ENCODE measurements around the gene KLHDC8A.
"Not testable (repeated sequence)": the region's sequence is repeated elsewhere in the genome, so short reads cannot be mapped to it uniquely, and the experiment has no call there.

The KLHDC8A gene, protein sequence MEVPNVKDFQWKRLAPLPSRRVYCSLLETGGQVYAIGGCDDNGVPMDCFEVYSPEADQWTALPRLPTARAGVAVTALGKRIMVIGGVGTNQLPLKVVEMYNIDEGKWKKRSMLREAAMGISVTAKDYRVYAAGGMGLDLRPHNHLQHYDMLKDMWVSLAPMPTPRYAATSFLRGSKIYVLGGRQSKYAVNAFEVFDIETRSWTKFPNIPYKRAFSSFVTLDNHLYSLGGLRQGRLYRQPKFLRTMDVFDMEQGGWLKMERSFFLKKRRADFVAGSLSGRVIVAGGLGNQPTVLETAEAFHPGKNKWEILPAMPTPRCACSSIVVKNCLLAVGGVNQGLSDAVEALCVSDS

DNA sequence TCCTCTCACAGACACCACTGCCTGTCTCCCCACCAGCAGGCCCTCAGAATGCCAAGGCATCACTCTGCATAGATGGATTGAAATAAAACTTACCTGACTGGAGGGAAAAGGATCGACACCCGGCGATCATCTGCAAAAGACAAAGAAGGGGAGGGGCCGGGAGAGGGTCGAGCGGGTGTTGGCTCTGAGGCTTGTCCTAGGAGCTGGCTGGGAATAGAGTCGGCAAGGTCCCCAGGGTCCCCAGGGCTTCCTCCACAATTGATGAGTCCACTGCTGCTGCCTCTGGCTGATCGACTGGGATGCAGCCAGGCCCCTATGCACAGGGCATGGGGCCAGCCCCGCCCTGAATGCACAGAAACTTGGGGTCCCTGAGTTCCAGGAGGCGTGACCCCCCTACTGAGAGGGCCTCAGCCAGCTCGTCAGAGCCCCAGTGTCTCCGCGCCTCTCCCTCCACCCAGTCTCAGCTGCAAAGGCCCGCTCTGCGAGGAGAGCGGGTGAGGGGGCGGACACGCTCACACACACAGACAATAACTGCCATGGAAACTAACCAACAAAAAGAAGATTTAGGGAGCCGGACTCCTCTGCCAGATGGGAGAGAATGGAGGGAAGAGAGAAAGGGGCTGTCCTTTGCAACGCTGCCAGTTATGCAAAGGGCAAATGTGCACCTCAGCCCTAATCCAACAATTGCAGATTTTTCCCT lies at the start of gene KLHDC8A:
TSS of gene KLHDC8A (minus strand) at position 483 of the 700 bp plus-strand sequence. CDS start 13,318 bp downstream, outside the sequence.
- no peaks in the 10 kb centered on the region for H3K9me3 ChIP-seq (ENCODE audit: control insufficient read depth in 2 of 2, low read length in 2 of 2)
- H3K27me3 ChIP-seq (ENCODE audit: control insufficient read depth in 1 of 2, insufficient read depth in 2 of 2, low read length in 2 of 2), result peaks cover 0 to 2% of the 10 kb centered on the region in 2 donors
- no peak within 1 kb of the TSS for H3K9ac ChIP-seq (ENCODE audit: low read length in 2 of 2)
- no peaks in the 10 kb centered on the region for H3K36me3 ChIP-seq (ENCODE audit: control insufficient read depth in 2 of 2, insufficient read depth in 2 of 2, low read length in 2 of 2)
- no peak within 1 kb of the TSS for H3K27ac ChIP-seq (ENCODE audit: low read length)
- no peaks in the 10 kb centered on the region for H3K4me1 ChIP-seq (ENCODE audit: control insufficient read depth, insufficient read depth, low read length)
- no peak within 1 kb of the TSS for H3K4me3 ChIP-seq (ENCODE audit: low read length in 2 of 2)

DNA sequence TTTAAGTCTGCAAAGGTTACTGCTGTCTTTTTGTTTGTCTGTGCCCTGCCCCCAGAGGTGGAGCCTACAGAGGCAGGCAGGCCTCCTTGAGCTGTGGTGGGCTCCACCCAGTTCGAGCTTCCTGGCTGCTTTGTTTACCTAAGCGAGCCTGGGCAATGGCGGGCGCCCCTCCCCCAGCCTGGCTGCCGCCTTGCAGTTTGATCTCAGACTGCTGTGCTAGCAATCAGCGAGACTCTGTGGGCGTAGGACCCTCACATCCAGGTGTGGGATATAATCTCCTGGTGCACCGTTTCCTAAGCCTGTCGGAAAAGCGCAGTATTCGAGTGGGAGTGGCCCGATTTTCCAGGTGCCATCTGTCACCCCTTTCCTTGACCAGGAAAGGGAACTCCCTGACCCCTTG lies 49.5 kb upstream of the KLHDC8A start:
- not testable (repeated sequence) for H3K4me3 ChIP-seq (ENCODE audit: low read length in 2 of 2); H3K9ac ChIP-seq (ENCODE audit: low read length in 2 of 2); H3K27me3 ChIP-seq (ENCODE audit: control insufficient read depth in 1 of 2, insufficient read depth in 2 of 2, low read length in 2 of 2); H3K4me1 ChIP-seq (ENCODE audit: control insufficient read depth, insufficient read depth, low read length); H3K9me3 ChIP-seq (ENCODE audit: control insufficient read depth in 2 of 2, low read length in 2 of 2); H3K27ac ChIP-seq (ENCODE audit: low read length); H3K36me3 ChIP-seq (ENCODE audit: control insufficient read depth in 2 of 2, insufficient read depth in 2 of 2, low read length in 2 of 2)

DNA sequence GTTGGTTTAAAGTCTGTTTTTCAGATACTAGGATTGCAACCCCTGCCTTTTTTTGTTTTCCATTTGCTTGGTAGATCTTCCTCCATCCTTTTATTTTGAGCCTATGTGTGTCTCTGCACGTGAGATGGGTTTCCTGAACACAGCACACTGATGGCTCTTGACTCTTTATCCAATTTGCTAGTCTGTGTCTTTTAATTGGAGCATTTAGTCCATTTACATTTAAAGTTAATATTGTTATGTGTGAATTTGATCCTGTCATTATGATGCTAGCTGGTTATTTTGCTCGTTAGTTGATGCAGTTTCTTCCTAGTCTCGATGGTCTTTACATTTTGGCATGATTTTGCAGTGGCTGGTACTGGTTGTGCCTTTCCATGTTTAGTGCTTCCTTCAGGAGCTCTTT lies 47.8 kb upstream of the KLHDC8A start:
- H3K27me3 ChIP-seq (ENCODE audit: control insufficient read depth in 1 of 2, insufficient read depth in 2 of 2, low read length in 2 of 2); H3K9ac ChIP-seq (ENCODE audit: low read length in 2 of 2); H3K27ac ChIP-seq (ENCODE audit: low read length); H3K36me3 ChIP-seq (ENCODE audit: control insufficient read depth in 2 of 2, insufficient read depth in 2 of 2, low read length in 2 of 2); H3K9me3 ChIP-seq (ENCODE audit: control insufficient read depth in 2 of 2, low read length in 2 of 2); H3K4me3 ChIP-seq (ENCODE audit: low read length in 2 of 2); H3K4me1 ChIP-seq (ENCODE audit: control insufficient read depth, insufficient read depth, low read length): not testable (repeated sequence)

DNA sequence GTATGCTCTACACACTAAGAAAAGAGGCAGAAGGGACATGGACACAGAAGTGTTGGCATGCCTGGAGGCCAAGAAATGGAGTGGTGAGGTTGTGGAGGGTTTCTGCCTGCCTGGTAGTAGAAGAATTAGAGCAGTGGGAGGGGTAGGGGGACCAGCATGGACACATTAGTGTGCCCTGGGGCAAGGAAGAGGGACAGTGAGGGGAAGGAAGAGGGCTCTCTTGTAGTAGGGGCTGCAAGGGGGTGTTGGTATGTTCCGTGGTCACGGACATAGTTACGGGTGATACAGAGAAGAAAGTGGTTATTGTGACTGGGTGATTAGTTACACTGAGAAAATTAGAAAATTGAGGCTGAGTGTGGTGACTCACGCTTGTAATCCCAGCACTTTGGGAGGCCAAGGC lies 41.9 kb upstream of the KLHDC8A start:
- peaks cover 0 to 2% of the 10 kb centered on the region in 2 donors for H3K27me3 ChIP-seq (ENCODE audit: control insufficient read depth in 1 of 2, insufficient read depth in 2 of 2, low read length in 2 of 2)
- no peak overlapping the region for H3K4me3 ChIP-seq (ENCODE audit: low read length in 2 of 2)
- H3K36me3 ChIP-seq (ENCODE audit: control insufficient read depth in 2 of 2, insufficient read depth in 2 of 2, low read length in 2 of 2), result no peaks in the 10 kb centered on the region
- no peaks in the 10 kb centered on the region for H3K4me1 ChIP-seq (ENCODE audit: control insufficient read depth, insufficient read depth, low read length)
- H3K27ac ChIP-seq (ENCODE audit: low read length), result no peak overlapping the region
- no peak overlapping the region for H3K9ac ChIP-seq (ENCODE audit: low read length in 2 of 2)
- H3K9me3 ChIP-seq (ENCODE audit: control insufficient read depth in 2 of 2, low read length in 2 of 2), result no peaks in the 10 kb centered on the region

DNA sequence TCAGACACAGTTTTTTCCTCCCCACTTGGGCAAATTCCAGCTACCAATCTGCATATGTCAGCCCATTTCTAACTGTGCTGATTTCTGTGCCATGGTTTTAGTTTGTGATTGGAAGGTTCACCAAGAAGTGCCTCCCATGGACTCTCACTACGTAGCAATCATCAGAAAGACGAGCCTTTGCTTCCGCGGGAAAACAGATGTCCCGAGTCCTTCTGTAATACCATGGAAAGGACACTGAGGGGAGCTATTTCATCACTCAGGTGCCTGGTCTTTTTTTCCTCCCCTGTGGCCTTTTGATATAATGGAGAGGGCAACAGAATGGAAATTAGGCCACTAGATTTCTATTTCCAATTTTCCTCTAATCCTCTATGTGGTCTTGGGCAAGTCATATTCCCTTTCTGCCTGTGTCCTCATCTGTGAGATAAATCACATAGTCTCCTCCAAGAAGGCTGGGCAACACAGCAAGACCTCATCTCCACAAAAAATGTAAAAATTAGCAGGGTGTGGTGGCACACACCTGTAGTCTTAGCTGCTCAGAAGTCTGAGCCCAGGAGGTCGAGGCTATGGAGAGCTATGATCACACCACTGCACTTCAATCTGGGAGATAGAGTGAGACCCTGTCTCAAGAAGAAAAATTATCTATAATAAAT lies 40.4 kb upstream of the KLHDC8A start:
- Histone ChIP-seq H3K4me1 (ENCODE audit: control insufficient read depth, insufficient read depth, low read length) (no peaks in the 10 kb centered on the region), H3K4me3 (ENCODE audit: low read length in 2 of 2) (no peak overlapping the region), H3K36me3 (ENCODE audit: control insufficient read depth in 2 of 2, insufficient read depth in 2 of 2, low read length in 2 of 2) (no peaks in the 10 kb centered on the region), H3K9ac (ENCODE audit: low read length in 2 of 2) (no peak overlapping the region), H3K27me3 (ENCODE audit: control insufficient read depth in 1 of 2, insufficient read depth in 2 of 2, low read length in 2 of 2) (peaks cover 0 to 2% of the 10 kb centered on the region in 2 donors), H3K27ac (ENCODE audit: low read length) (no peak overlapping the region), H3K9me3 (ENCODE audit: control insufficient read depth in 2 of 2, low read length in 2 of 2) (no peaks in the 10 kb centered on the region)

DNA sequence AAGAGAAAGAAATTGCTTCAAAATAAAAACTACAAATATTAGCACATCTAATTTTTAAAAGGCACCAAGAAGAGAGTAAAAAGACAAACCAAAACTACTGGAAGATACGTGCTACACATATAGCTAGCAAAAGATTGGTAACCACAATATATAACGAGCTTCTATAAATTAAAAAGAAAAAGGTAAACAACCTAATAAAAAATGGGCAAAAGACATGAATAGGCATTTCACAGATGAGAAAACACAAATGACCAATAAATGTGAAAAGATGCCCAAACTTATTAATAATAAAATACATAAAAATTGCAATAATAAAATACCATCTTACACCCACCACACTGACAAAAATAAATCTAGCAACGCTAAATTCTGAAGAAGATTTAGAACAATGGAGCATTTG lies 38.9 kb upstream of the KLHDC8A start:
- H3K9me3 ChIP-seq (ENCODE audit: control insufficient read depth in 2 of 2, low read length in 2 of 2), result no peaks in the 10 kb centered on the region
- no peak overlapping the region for H3K9ac ChIP-seq (ENCODE audit: low read length in 2 of 2)
- H3K27ac ChIP-seq (ENCODE audit: low read length), result no peak overlapping the region
- no peaks in the 10 kb centered on the region for H3K36me3 ChIP-seq (ENCODE audit: control insufficient read depth in 2 of 2, insufficient read depth in 2 of 2, low read length in 2 of 2)
- H3K4me3 ChIP-seq (ENCODE audit: low read length in 2 of 2), result no peak overlapping the region
- no peaks in the 10 kb centered on the region for H3K4me1 ChIP-seq (ENCODE audit: control insufficient read depth, insufficient read depth, low read length)
- peaks cover 2 to 4% of the 10 kb centered on the region in 2 donors for H3K27me3 ChIP-seq (ENCODE audit: control insufficient read depth in 1 of 2, insufficient read depth in 2 of 2, low read length in 2 of 2)

DNA sequence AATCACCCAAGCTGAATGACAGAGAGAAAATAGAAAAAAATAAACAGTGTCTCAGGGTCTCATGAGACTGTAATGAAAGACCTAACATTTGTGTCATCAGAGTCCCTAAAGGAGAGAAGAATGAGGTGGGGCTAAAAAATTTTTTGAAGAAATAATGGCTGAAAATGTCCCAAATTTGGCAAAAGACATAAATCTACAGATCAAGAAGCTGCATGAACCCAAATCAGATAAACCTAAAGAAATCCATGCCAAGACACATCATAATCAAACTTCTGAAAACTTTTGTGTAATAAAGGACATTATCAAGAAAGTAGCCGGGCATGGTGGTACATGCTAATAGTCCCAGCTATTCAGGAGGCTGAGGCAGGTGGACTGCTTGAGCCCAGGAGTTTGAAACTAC lies 35.9 kb upstream of the KLHDC8A start:
- H3K4me3 ChIP-seq (ENCODE audit: low read length in 2 of 2), result no peak overlapping the region
- peaks cover 3 to 4% of the 10 kb centered on the region in 2 donors for H3K27me3 ChIP-seq (ENCODE audit: control insufficient read depth in 1 of 2, insufficient read depth in 2 of 2, low read length in 2 of 2)
- H3K9ac ChIP-seq (ENCODE audit: low read length in 2 of 2), result no peak overlapping the region
- no peaks in the 10 kb centered on the region for H3K36me3 ChIP-seq (ENCODE audit: control insufficient read depth in 2 of 2, insufficient read depth in 2 of 2, low read length in 2 of 2)
- H3K9me3 ChIP-seq (ENCODE audit: control insufficient read depth in 2 of 2, low read length in 2 of 2), result no peaks in the 10 kb centered on the region
- no peaks in the 10 kb centered on the region for H3K4me1 ChIP-seq (ENCODE audit: control insufficient read depth, insufficient read depth, low read length)
- no peak overlapping the region for H3K27ac ChIP-seq (ENCODE audit: low read length)

DNA sequence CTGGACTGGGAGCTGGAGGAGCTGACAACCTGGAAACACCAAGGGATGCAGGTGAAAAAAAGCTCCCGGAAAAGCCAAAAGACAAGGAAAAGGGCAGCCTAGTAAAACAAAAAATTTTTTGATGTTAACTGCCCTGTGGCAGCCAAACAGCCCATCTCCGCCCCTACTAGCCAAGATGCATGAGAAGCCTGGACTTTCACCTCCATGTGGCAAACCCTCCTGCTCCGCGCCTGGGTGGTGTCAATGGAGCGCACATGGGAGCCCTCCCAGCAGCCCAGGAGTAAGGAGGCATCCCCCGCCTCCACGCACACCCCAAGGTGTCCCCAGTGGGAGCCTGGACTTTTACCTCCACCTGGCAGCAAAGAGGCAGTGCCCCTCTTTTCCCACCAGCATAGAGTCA lies 34.7 kb upstream of the KLHDC8A start:
- no peaks in the 10 kb centered on the region for H3K9me3 ChIP-seq (ENCODE audit: control insufficient read depth in 2 of 2, low read length in 2 of 2)
- no peaks in the 10 kb centered on the region for H3K36me3 ChIP-seq (ENCODE audit: control insufficient read depth in 2 of 2, insufficient read depth in 2 of 2, low read length in 2 of 2)
- no peaks in the 10 kb centered on the region for H3K4me1 ChIP-seq (ENCODE audit: control insufficient read depth, insufficient read depth, low read length)
- H3K9ac ChIP-seq (ENCODE audit: low read length in 2 of 2), result no peak overlapping the region
- peaks cover 2 to 4% of the 10 kb centered on the region in 2 donors for H3K27me3 ChIP-seq (ENCODE audit: control insufficient read depth in 1 of 2, insufficient read depth in 2 of 2, low read length in 2 of 2)
- no peak overlapping the region for H3K4me3 ChIP-seq (ENCODE audit: low read length in 2 of 2)
- no peak overlapping the region for H3K27ac ChIP-seq (ENCODE audit: low read length)

DNA sequence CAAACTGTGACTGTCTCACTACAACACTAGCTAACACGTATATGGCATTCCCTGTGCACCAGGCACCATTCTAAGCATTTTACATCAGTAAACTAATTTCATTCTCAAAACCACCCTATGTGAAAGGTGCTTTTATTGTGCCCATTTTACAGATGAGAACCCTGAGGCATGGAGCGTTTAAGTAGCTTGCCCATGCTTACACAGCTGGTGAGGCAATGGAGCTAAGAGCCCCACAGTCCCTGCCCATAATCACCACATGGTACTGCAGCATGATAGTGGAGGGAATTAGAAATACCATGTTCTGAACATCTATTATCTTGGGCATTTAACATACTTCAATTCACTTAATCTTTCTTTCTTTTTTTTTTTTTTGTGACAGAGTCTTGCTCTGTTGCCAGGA lies 31.1 kb upstream of the KLHDC8A start:
- Histone ChIP-seq H3K4me3 (ENCODE audit: low read length in 2 of 2) (no peak overlapping the region), H3K36me3 (ENCODE audit: control insufficient read depth in 2 of 2, insufficient read depth in 2 of 2, low read length in 2 of 2) (no peaks in the 10 kb centered on the region), H3K9ac (ENCODE audit: low read length in 2 of 2) (no peak overlapping the region), H3K27me3 (ENCODE audit: control insufficient read depth in 1 of 2, insufficient read depth in 2 of 2, low read length in 2 of 2) (peaks cover 2 to 4% of the 10 kb centered on the region in 2 donors), H3K9me3 (ENCODE audit: control insufficient read depth in 2 of 2, low read length in 2 of 2) (no peaks in the 10 kb centered on the region), H3K4me1 (ENCODE audit: control insufficient read depth, insufficient read depth, low read length) (no peaks in the 10 kb centered on the region), H3K27ac (ENCODE audit: low read length) (no peak overlapping the region)

DNA sequence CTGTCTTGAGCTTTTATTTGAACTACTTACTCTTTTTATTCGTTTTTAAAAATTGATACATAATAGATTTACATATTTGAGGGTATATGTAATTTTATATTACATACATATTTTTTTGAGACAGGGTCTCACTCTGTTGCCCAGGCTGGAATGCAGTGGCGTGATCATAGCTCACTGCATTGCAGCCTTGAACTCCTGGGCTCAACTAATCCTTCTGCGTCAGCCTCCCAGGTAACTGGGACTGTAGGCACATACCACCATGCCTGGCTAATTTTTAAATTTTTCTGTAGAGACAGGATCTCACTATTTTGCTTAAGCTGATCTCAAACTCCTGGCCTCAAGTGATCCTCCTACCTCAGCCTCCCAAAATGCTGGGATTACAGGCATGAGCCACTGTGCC lies 26.3 kb upstream of the KLHDC8A start:
- not testable (repeated sequence) for H3K36me3 ChIP-seq (ENCODE audit: control insufficient read depth in 2 of 2, insufficient read depth in 2 of 2, low read length in 2 of 2); H3K9me3 ChIP-seq (ENCODE audit: control insufficient read depth in 2 of 2, low read length in 2 of 2); H3K4me1 ChIP-seq (ENCODE audit: control insufficient read depth, insufficient read depth, low read length); H3K4me3 ChIP-seq (ENCODE audit: low read length in 2 of 2); H3K27ac ChIP-seq (ENCODE audit: low read length); H3K27me3 ChIP-seq (ENCODE audit: control insufficient read depth in 1 of 2, insufficient read depth in 2 of 2, low read length in 2 of 2); H3K9ac ChIP-seq (ENCODE audit: low read length in 2 of 2)

DNA sequence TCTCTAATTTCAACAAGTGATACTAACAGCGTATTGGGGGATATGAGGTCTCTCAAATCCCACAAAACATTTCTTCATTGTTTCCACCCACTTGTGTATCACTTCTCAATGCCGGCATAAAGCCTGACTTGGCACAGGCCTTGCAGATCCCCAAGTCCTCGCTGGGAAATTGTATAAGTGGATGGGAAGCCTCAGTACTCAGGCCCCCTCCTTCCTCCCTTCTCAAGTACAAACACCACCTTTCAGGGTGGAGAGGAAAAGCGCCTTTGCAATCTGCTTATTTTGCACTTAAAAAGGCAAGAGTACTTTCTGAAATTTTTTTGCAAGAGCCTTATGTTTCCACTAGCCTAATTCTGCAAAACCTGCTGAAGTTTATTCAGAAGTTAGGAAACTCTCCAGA lies 25.8 kb upstream of the KLHDC8A start:
- Histone ChIP-seq H3K36me3 (ENCODE audit: control insufficient read depth in 2 of 2, insufficient read depth in 2 of 2, low read length in 2 of 2) (no peaks in the 10 kb centered on the region), H3K27me3 (ENCODE audit: control insufficient read depth in 1 of 2, insufficient read depth in 2 of 2, low read length in 2 of 2) (no peaks in the 10 kb centered on the region), H3K27ac (ENCODE audit: low read length) (no peak overlapping the region), H3K4me1 (ENCODE audit: control insufficient read depth, insufficient read depth, low read length) (no peaks in the 10 kb centered on the region), H3K9me3 (ENCODE audit: control insufficient read depth in 2 of 2, low read length in 2 of 2) (no peaks in the 10 kb centered on the region), H3K4me3 (ENCODE audit: low read length in 2 of 2) (no peak overlapping the region), H3K9ac (ENCODE audit: low read length in 2 of 2) (no peak overlapping the region)
